ENCODE results near the gene SSBP4. TPM values are rescaled to one million over a fixed set of nuclear protein-coding genes. Genes with fewer than 3 reads are reported as not detected.

Gene SSBP4
- total RNA-seq, 8 experiments from 2014 or later = 60.2 to 155 (median 70.1) TPM

GRCh38 chr19:18465214-18465963, 46.2 kb downstream of the SSBP4 start:
- H3K4me3 ChIP-seq = no peak overlapping the region
- H3K27ac ChIP-seq = no peak overlapping the region
- in situ Hi-C loops (cut with MboI; ENCODE audit: low pct_unique_long_range_greater_than_20kb in 2 of 9, low sequenced_read_pairs in 9 of 9, unreplicated experiment in 9 of 9) = loop anchor here in 4 of 9 experiments (25.0 kb wide), 2 partner anchors 372 to 397 kb away; partner anchors contain the start of gene UPF1 (in 1 of the 4)
- 98 to 100% (median 100%) methylated on average over 2 to 10 of the region's 30 CpGs; no CpG with 5 or more reads in 7 of the 10 experiments for WGBS, 10 experiments
- no peak for ATAC-seq (replicated peaks in 6 of 8)
- peaks cover 15 to 17% of the 10 kb centered on the region in 2 donors for H3K4me1 ChIP-seq (replicated peaks in 1 of 2)

GRCh38 chr19:18465964-18466339, 46.8 kb downstream of the SSBP4 start:
- in situ Hi-C loops (cut with MboI; ENCODE audit: low pct_unique_long_range_greater_than_20kb in 2 of 9, low sequenced_read_pairs in 9 of 9, unreplicated experiment in 9 of 9) = loop anchor here in 4 of 9 experiments (25.0 kb wide), 2 partner anchors 371 to 396 kb away; partner anchors contain the start of gene UPF1 (in 1 of the 4)
- 100% methylated on average over 1 of the region's 6 CpGs; no CpG with 5 or more reads in 7 of the 10 experiments for WGBS, 10 experiments
- ATAC-seq (replicated peaks in 6 of 8) = no peak
- H3K27ac ChIP-seq = no peak overlapping the region
- H3K4me1 ChIP-seq (replicated peaks in 1 of 2) = peaks cover 9 to 12% of the 10 kb centered on the region in 2 donors
- H3K4me3 ChIP-seq = no peak overlapping the region

- no peak for ATAC-seq (replicated peaks in 6 of 8)
- Histone ChIP-seq H3K27ac (no peak overlapping the region), H3K4me1 (replicated peaks in 1 of 2) (peaks cover 5 to 12% of the 10 kb centered on the region in 2 donors), H3K4me3 (no peak overlapping the region)
- 77 to 100% (median 92%) methylated on average over 1 to 6 of the region's 11 CpGs; no CpG with 5 or more reads in 5 of the 10 experiments for WGBS, 10 experiments
- in situ Hi-C loops (cut with MboI; ENCODE audit: low pct_unique_long_range_greater_than_20kb in 2 of 9, low sequenced_read_pairs in 9 of 9, unreplicated experiment in 9 of 9) = loop anchor here in 4 of 9 experiments (25.0 kb wide), 2 partner anchors 371 to 396 kb away; partner anchors contain the start of gene UPF1 (in 1 of the 4)
Observed at GRCh38 chr19:18466354-18466753, 47.2 kb downstream of the SSBP4 start.

GRCh38 chr19:18467978-18468377, 48.8 kb downstream of the SSBP4 start:
- Histone ChIP-seq H3K4me1 (replicated peaks in 1 of 2) (peaks cover 3 to 12% of the 10 kb centered on the region in 2 donors), H3K4me3 (no peak overlapping the region), H3K27ac (no peak overlapping the region)
- WGBS, 10 experiments = 90 to 100% (median 100%) methylated on average over 1 to 2 of the region's 3 CpGs; no CpG with 5 or more reads in 6 of the 10 experiments
- in situ Hi-C loops (cut with MboI; ENCODE audit: low pct_unique_long_range_greater_than_20kb in 2 of 9, low sequenced_read_pairs in 9 of 9, unreplicated experiment in 9 of 9) = loop anchor here in 4 of 9 experiments (25.0 kb wide), 2 partner anchors 369 to 394 kb away; partner anchors contain the start of gene UPF1 (in 1 of the 4)
- ATAC-seq (replicated peaks in 6 of 8) = no peak

- in situ Hi-C loops (cut with MboI; ENCODE audit: low pct_unique_long_range_greater_than_20kb in 2 of 9, low sequenced_read_pairs in 9 of 9, unreplicated experiment in 9 of 9) = loop anchor here in 4 of 9 experiments (25.0 kb wide), 2 partner anchors 369 to 394 kb away; partner anchors contain the start of gene UPF1 (in 1 of the 4)
- no peak overlapping the region for H3K4me3 ChIP-seq
- 100% methylated on average over 1 of the region's 3 CpGs; no CpG with 5 or more reads in 8 of the 10 experiments for WGBS, 10 experiments
- peaks cover 3 to 12% of the 10 kb centered on the region in 2 donors for H3K4me1 ChIP-seq (replicated peaks in 1 of 2)
- no peak for ATAC-seq (replicated peaks in 6 of 8)
- no peak overlapping the region for H3K27ac ChIP-seq
Observed at GRCh38 chr19:18468517-18468916, 49.3 kb downstream of the SSBP4 start.

GRCh38 chr19:18469069-18469846, 50.1 kb downstream of the SSBP4 start:
- Histone ChIP-seq H3K4me3 (no peak overlapping the region), H3K4me1 (replicated peaks in 1 of 2) (peaks cover 3 to 12% of the 10 kb centered on the region in 2 donors), H3K27ac (no peak overlapping the region)
- 20 to 87% (median 48%) methylated on average over 1 to 8 of the region's 28 CpGs; no CpG with 5 or more reads in 4 of the 10 experiments for WGBS, 10 experiments
- in situ Hi-C loops (cut with MboI; ENCODE audit: low pct_unique_long_range_greater_than_20kb in 2 of 9, low sequenced_read_pairs in 9 of 9, unreplicated experiment in 9 of 9) = loop anchor here in 4 of 9 experiments (25.0 kb wide), 2 partner anchors 368 to 393 kb away; partner anchors contain the start of gene UPF1 (in 1 of the 4)
- ATAC-seq (replicated peaks in 6 of 8) = peak; percentile 29 to 79 (median 60)

GRCh38 chr19:18470787-18471186, 51.6 kb downstream of the SSBP4 start:
- ATAC-seq (replicated peaks in 6 of 8) = no peak
- Histone ChIP-seq H3K27ac (no peak overlapping the region), H3K4me1 (replicated peaks in 1 of 2) (peaks cover 3 to 12% of the 10 kb centered on the region in 2 donors), H3K4me3 (no peak overlapping the region)
- WGBS, 10 experiments = 83 to 100% methylated on average over 1 of the region's 2 CpGs; no CpG with 5 or more reads in 8 of the 10 experiments
- in situ Hi-C loops (cut with MboI; ENCODE audit: low pct_unique_long_range_greater_than_20kb in 2 of 9, low sequenced_read_pairs in 9 of 9, unreplicated experiment in 9 of 9) = loop anchor here in 4 of 9 experiments (25.0 kb wide), 2 partner anchors 367 to 392 kb away; partner anchors contain the start of gene UPF1 (in 1 of the 4)

- in situ Hi-C loops (cut with MboI; ENCODE audit: low pct_unique_long_range_greater_than_20kb in 2 of 9, low sequenced_read_pairs in 9 of 9, unreplicated experiment in 9 of 9) = loop anchor here in 4 of 9 experiments (25.0 kb wide), 2 partner anchors 364 to 389 kb away; partner anchors contain the start of gene UPF1 (in 1 of the 4)
- Histone ChIP-seq H3K27ac (no peak overlapping the region), H3K4me1 (replicated peaks in 1 of 2) (peaks cover 3 to 10% of the 10 kb centered on the region in 2 donors), H3K4me3 (no peak overlapping the region)
- WGBS, 10 experiments = 79 to 100% (median 92%) methylated on average over 1 to 5 of the region's 8 CpGs; no CpG with 5 or more reads in 1 of the 10 experiments
- peak in 6 of 8 experiments; percentile 10 to 68 (median 26) for ATAC-seq (replicated peaks in 6 of 8)
Observed at GRCh38 chr19:18473003-18473705, 54.0 kb downstream of the SSBP4 start.

- in situ Hi-C loops (cut with MboI; ENCODE audit: low pct_unique_long_range_greater_than_20kb in 2 of 9, low sequenced_read_pairs in 9 of 9, unreplicated experiment in 9 of 9) = loop anchor here in 4 of 9 experiments (25.0 kb wide), 2 partner anchors 364 to 389 kb away; partner anchors contain the start of gene UPF1 (in 1 of the 4)
- Histone ChIP-seq H3K27ac (no peak overlapping the region), H3K4me1 (replicated peaks in 1 of 2) (peaks cover 3 to 10% of the 10 kb centered on the region in 2 donors), H3K4me3 (no peak overlapping the region)
- 86% methylated on average over 3 of the region's 8 CpGs; no CpG with 5 or more reads in 9 of the 10 experiments for WGBS, 10 experiments
- peak in 1 of 8 experiments; percentile 9 for ATAC-seq (replicated peaks in 6 of 8)
Observed at GRCh38 chr19:18473706-18474087, 54.5 kb downstream of the SSBP4 start.

GRCh38 chr19:18474366-18474887, 55.2 kb downstream of the SSBP4 start:
- ATAC-seq (replicated peaks in 6 of 8) = no peak
- Histone ChIP-seq H3K4me1 (replicated peaks in 1 of 2) (peaks cover 3 to 7% of the 10 kb centered on the region in 2 donors), H3K4me3 (no peak overlapping the region), H3K27ac (no peak overlapping the region)
- 79 to 100% (median 100%) methylated on average over 1 to 5 of the region's 13 CpGs; no CpG with 5 or more reads in 3 of the 10 experiments for WGBS, 10 experiments
- in situ Hi-C loops (cut with MboI; ENCODE audit: low pct_unique_long_range_greater_than_20kb in 2 of 9, low sequenced_read_pairs in 9 of 9, unreplicated experiment in 9 of 9) = loop anchor here in 4 of 9 experiments (25.0 kb wide), 2 partner anchors 363 to 388 kb away; partner anchors contain the start of gene UPF1 (in 1 of the 4)

- no peak overlapping the region for H3K4me3 ChIP-seq
- WGBS, 10 experiments = 54 to 100% (median 95%) methylated on average over 1 to 5 of the region's 5 CpGs
- in situ Hi-C loops (cut with MboI; ENCODE audit: low pct_unique_long_range_greater_than_20kb in 2 of 9, low sequenced_read_pairs in 9 of 9, unreplicated experiment in 9 of 9) = no loop called here
- H3K4me1 ChIP-seq (replicated peaks in 1 of 2) = peaks cover 0 to 5% of the 10 kb centered on the region in 2 donors
- ATAC-seq (replicated peaks in 6 of 8) = no peak
- H3K27ac ChIP-seq = no peak overlapping the region
Observed at GRCh38 chr19:18475004-18475453, 55.8 kb downstream of the SSBP4 start.

All from motor neuron (in vitro differentiated cells).